Omental fat pad (tissue), 4 donors: Measurements from ENCODE around the gene CDKN2A. TPM values are rescaled to one million over a fixed set of nuclear protein-coding genes. Genes with fewer than 3 reads are reported as not detected.

Source experiments
- ATAC-seq: fragments of 150-250 bp; one replicate; pipeline ENCODE4 v1.9.1; 2016; ENCODE audit warnings: mild to moderate bottlenecking, moderate library complexity; ENCODE audit not compliant: low FRiP score
- DNase-seq: peaks from one replicate; pipeline ENCODE4 v3.0.0-alpha.2; 2019; ENCODE audit warnings: low spot score
- CTCF ChIP-seq, 3 donors: fragments of 450-650 bp; IDR thresholded peaks; one replicate each; pipeline ENCODE4 v1.5.1; 2016 to 2017; ENCODE audit warnings: antibody characterized with exemption in 3 of 3, mild to moderate bottlenecking in 3 of 3, moderate library complexity in 2 of 3
- total RNA-seq, 4 donors: library from RNA; depleted of rRNA; stranded (reverse); fragments of >200 nt; gene quantifications; one replicate each; pipeline ENCODE4 v1.1.0, GENCODE V29; 2016

CDKN2A gene
- total RNA-seq, 4 donors from 2014 or later, result 0.72 to 3.0 (median 1.8) TPM

DNA sequence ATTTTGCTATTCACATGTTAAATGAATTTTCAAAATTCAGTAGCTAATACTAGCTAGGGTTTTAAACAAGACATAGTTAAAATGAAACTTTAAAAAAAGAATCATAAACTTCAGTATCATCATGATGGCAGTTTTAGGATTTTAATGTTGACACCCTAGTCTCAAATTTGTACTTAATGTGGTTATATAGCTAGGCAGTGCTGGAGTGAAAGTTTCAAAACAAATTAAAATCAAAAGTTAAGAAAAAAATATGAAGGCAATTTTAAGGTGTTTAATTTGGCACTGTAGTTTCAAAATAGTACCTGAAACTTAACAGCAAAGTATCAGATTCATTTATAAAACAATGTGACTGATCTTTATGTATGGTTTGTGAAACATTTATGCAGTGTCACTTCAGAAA is 34.2 kb upstream of the CDKN2A start:
- no peak for ATAC-seq
- TF ChIP-seq CTCF (IDR thresholded peaks at IDR 0.05), result no peak
- DNase-seq, result no peak

DNA sequence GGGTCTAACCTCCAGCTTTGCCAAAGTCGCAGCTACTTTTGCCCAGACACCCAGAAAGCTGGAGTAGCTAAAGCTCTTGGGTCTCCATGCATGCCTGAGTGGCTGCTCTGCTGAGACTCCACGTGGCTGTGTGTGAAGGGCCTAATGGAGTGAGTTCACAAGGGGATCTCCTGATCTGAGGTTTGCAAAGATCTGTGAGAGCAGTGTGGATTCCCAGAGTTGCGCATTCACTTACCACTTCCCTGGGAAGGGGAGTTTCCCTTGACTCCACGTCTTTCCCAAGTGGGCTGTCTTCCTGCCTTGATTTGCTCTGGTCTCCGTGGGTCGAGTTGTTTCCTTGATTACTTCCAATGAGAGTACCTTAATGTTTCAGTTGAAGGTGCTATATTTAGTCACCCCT is 32.5 kb upstream of the CDKN2A start:
- no peak for TF ChIP-seq CTCF (IDR thresholded peaks at IDR 0.05)
- DNase-seq (no peak), ATAC-seq (no peak)

GRCh38 chr9:22022396-22022795 is 28.2 kb upstream of the CDKN2A start:
- TF ChIP-seq CTCF (IDR thresholded peaks at IDR 0.05), result no peak
- no peak for ATAC-seq
- no peak for DNase-seq

GRCh38 chr9:22010866-22011625 is 16.9 kb upstream of the CDKN2A start:
- no peak for TF ChIP-seq CTCF (IDR thresholded peaks at IDR 0.05)
- no peak for DNase-seq
- no peak for ATAC-seq

DNA sequence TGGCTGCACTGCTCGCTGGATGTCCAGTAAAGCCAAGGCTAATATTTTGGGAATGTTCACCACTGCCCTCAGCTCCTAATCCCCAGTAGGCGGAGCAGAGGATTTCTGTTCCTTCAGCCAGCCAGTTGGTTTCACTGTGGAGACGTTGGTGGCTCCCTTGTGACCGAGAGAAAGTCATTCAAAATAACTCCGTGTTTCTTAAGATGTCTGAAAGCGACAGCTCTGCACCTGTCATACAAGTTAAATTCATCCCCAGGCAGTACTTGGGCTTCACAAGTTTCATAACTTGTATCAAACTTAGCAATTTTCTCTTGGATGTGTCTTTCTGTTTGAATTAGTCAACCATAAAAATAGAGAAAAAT is 15.3 kb upstream of the CDKN2A start:
- no peak for ATAC-seq
- DNase-seq, result no peak
- TF ChIP-seq CTCF (IDR thresholded peaks at IDR 0.05), result no peak

DNA sequence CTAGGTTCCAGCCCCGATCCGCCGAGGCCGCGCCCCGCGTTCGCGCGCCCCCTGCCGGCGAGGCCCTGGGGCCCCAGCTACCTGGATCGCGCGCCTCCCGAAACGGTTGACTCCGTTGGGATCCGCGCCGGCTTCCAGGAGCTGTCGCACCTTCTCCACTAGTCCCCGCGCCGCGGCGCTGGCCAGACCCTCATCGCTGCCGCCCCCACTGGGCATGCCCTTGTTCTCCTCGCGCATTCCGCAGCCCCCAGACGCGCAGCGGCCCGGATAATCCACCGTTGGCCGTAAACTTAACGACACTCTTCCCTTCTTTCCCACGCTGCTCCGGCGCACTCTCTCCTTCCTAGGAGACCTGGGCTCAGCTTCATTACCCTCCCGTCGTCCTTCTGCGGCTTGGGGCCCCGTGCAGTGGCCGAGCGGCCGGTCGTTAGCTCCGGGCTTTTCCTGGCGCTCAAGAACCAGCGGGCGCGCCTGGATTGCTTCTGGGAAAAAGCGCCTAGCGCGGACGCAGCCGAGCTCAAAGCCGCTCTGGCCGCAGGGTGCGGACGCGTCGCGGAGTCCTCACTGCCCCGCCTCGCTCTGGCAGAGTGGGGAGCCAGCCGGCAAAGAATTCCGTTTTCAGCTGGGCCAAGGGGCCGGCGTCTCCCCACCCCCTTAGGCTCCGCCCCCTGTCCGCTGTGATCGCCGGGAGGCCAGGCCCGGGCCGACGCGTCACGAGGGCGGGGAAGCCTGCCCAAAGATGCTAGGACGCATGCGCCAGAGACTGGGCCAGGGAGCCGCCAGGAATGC is 14.7 kb upstream of the CDKN2A start, which contains the start of gene CDKN2B:
Gene CDKN2B (minus strand): TSS at position 589 of the 789 bp plus-strand sequence. CDS start 352 bp downstream, at position 237.
- ATAC-seq (peak; percentile 97), DNase-seq (peak; percentile 67)
- peak in 1 of 3 donors; percentile 86 for TF ChIP-seq CTCF (IDR thresholded peaks at IDR 0.05)
